GM06990 (cell line): ENCODE results near the gene DNAJC6.
"Not testable (repeated sequence)": the region's sequence is repeated elsewhere in the genome, so short reads cannot be mapped to it uniquely, and the experiment has no call there.

Experiments used
- DNase-seq: peaks from one replicate; pipeline ENCODE4 v3.0.0-alpha.2; 2011; ENCODE audit not compliant: insufficient read length; ENCODE audit errors: extremely low read depth
- H3K27me3 ChIP-seq: replicated peaks from 2 replicates; pipeline ENCODE4 v1.6.0; 2011; ENCODE audit warnings: low read length; ENCODE audit not compliant: control insufficient read depth, insufficient read depth
- H3K36me3 ChIP-seq: 2 replicates; pipeline ENCODE4 v1.5.1; 2011; ENCODE audit warnings: low read length; ENCODE audit not compliant: control insufficient read depth, insufficient read depth
- H3K4me3 ChIP-seq: replicated peaks from 2 replicates; pipeline ENCODE4 v1.5.1; 2011; ENCODE audit warnings: low read depth, mild to moderate bottlenecking, control low read depth, low read length
- TF ChIP-seq, protein P1 (sequence below): IDR thresholded peaks from 2 replicates; pipeline ENCODE4 v1.5.1; 2011; ENCODE audit warnings: low read length, control low read depth, mild to moderate bottlenecking, inconsistent platforms; ENCODE audit not compliant: insufficient read depth, poor library complexity, severe bottlenecking

Gene DNAJC6

DNA sequence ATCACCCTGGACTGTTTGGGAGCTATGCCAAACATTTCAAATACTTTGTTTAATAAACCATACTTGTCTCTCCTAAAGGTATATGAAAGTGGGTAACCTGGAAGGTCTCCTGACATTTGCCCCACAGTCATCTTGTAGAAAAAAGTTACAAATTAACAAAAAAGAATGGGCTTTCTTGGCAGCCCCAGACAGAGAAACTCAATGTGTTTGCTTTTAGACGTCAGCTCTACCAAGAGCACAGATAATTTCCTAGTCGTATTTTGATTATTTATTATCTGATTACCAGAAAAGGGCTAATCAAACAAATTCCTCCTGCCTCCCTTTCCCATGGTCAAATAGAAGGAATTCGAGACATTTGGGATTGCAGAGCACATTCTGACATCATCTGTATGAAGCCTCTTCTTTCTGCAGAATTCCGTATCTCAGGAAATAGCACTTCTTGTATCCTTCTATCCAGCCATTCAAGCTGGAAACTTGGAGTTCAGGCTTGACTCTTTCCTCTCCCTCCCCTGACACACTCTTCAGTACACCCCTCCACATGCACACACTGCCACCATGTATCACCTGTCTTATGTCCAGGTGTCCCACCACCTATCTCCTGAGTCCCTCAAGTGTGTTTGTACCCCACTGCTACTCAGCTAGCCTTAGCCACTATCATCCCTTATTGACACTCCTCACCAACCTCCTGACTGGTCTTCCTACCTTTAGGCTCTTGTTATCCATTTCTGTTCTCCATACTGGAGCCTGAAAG is 68.3 kb downstream of the DNAJC6 start:
- TF ChIP-seq, protein P1, sequence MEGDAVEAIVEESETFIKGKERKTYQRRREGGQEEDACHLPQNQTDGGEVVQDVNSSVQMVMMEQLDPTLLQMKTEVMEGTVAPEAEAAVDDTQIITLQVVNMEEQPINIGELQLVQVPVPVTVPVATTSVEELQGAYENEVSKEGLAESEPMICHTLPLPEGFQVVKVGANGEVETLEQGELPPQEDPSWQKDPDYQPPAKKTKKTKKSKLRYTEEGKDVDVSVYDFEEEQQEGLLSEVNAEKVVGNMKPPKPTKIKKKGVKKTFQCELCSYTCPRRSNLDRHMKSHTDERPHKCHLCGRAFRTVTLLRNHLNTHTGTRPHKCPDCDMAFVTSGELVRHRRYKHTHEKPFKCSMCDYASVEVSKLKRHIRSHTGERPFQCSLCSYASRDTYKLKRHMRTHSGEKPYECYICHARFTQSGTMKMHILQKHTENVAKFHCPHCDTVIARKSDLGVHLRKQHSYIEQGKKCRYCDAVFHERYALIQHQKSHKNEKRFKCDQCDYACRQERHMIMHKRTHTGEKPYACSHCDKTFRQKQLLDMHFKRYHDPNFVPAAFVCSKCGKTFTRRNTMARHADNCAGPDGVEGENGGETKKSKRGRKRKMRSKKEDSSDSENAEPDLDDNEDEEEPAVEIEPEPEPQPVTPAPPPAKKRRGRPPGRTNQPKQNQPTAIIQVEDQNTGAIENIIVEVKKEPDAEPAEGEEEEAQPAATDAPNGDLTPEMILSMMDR: no peak
- H3K27me3 ChIP-seq: no peaks in the 10 kb centered on the region
- H3K36me3 ChIP-seq: no peaks in the 10 kb centered on the region
- DNase-seq: no peak
- no peak overlapping the region for H3K4me3 ChIP-seq

DNA sequence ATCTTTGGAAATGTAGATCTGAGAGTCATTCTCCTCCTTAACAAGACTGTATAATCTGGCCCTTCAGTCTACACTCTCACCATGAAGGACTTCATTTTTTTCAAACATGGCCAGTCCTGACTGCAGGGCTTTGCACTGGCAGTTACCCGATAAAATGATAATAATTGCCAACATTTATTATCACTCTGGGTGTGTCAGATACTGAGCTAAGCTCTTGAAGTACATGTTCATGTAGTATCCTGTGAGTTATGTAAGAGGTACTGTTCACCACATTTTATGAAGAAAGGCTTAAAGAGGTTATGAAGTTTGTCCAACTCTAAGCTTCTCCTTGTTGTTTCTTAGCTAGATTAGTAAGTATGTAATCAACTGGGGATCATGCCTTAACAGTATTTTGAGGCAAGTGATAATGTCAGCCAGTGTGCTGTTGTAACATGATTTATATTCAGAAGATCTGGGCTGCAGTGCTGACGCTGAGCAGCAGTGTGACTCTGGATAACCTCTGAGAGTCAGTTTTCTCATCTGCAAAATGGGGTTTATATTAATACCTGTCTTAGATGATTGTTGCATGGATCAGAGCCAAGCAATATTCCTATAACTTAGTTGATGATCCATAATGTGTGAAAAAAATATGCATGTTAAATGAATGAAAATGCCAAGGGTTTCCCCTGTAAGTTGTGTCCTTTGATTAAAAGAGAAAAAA is 69.1 kb downstream of the DNAJC6 start:
- no peak for DNase-seq
- H3K36me3 ChIP-seq: no peaks in the 10 kb centered on the region
- TF ChIP-seq, protein P1: no peak
- no peak overlapping the region for H3K4me3 ChIP-seq
- no peaks in the 10 kb centered on the region for H3K27me3 ChIP-seq

DNA sequence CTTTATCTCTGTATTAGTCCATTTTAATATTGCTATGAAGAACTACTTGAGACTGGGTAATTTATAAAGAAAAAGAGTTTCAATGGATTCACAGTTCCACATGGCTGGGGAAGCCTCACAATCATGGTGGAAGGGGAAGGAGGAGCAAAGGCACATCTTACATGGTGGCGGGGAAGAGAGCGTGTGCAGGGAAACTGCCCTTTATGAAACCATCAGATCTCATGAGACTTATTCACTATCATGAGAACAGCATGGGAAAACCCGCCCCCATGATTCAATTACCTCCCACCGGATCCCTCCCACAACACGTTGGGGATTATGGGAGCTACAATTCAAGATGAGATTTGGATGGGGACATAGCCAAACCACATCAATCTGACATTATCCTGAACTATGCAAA is 75.1 kb downstream of the DNAJC6 start:
- not testable (repeated sequence) for H3K27me3 ChIP-seq, H3K36me3 ChIP-seq, H3K4me3 ChIP-seq, DNase-seq

DNA sequence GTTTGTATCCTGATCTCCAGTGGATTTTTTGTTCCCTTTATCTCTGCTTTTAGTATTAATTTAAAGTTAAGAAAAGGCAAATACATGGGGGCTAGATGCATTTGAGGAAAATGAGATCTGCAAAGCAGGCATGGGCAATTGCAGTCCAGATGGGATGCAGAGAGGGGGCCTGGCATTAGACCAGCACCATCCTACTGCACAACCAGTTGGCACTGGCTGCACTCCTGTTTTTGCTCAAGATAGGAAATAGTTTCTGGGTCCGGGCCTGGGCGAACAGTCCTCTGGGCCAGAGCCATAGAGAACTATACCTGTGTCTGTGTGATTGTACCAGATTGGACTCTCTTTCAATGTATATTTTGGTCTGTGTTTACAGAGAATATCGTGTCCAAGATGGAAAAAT is 77.1 kb downstream of the DNAJC6 start:
- DNase-seq: no peak
- no peaks in the 10 kb centered on the region for H3K27me3 ChIP-seq
- H3K4me3 ChIP-seq: no peak overlapping the region
- TF ChIP-seq, protein P1: no peak
- no peaks in the 10 kb centered on the region; the same call in 1 of the 2 replicates for H3K36me3 ChIP-seq

DNA sequence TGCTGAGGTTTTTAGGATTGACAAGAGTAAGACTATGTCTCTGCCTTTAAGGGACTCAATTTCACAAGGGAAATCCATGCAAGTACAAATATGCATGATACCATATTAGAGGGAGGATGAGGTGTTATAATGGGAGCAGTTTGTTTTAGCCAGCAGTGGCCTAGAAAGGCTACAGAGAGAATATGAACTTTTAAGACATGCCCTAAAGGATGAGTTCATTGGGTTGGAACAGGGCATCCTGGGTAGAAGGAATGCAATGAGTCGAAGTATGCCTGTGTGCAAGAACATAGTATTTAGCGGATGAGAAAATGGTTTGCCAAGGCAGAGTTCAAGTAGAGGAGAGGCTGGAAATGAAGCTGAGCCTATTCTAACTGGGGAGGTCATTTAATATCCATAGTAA is 78.5 kb downstream of the DNAJC6 start:
- DNase-seq: no peak
- H3K4me3 ChIP-seq: no peak overlapping the region
- no peaks in the 10 kb centered on the region; the same call in 1 of the 2 replicates for H3K36me3 ChIP-seq
- no peaks in the 10 kb centered on the region for H3K27me3 ChIP-seq
- TF ChIP-seq, protein P1: no peak

DNA sequence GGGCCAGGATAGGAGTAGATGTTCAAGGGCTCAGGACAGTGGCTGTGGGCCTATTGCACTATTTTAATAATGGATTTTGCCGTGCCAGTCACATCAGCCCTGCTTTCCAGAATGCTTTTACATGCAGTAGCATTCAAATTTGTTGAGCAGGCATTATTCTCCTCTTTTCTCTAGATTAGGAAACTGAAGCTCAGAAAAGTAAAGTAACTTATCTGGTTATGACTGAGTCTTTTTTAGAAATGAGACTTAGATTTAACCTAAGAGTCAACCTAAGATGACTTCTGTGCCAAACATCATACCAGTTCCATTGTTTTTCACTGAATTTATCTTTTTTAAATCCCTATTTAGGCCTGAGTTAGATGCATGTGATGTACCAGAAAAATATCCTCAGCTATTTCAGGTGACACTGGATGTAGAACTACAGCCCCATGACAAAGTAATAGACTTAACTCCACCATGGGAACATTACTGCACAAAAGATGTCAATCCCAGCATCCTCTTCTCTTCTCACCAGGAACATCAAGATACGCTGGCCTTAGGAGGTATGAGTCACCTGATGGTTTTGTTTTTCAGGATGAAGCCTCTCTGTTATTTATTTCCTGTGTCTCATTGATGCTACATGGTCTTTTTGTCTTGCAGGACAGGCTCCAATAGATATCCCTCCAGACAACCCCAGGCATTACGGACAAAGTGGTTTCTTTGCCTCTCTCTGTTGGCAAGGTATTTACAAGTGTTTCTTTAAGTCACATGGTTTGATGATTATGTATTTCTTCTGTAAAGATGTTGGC is 79.8 kb downstream of the DNAJC6 start:
- H3K27me3 ChIP-seq: no peaks in the 10 kb centered on the region
- no peak overlapping the region for H3K4me3 ChIP-seq
- no peak for DNase-seq
- TF ChIP-seq, protein P1: no peak
- no peaks in the 10 kb centered on the region; the same call in 1 of the 2 replicates for H3K36me3 ChIP-seq
